Esophagus squamous epithelium (tissue), 4 donors: Measurements from ENCODE around the gene ADRM1.

Experiments used
- CTCF ChIP-seq, 6 experiments: fragments of 450-650 bp in 4 of 6; fragments of 200-600 bp in 2 of 6; sonication (generic) in 2 of 6; IDR thresholded peaks; one replicate each; pipeline ENCODE4 v1.5.1; 2016 to 2019; ENCODE audit warnings: antibody characterized with exemption in 6 of 6, mild to moderate bottlenecking in 4 of 6, moderate library complexity in 4 of 6
- POLR2A ChIP-seq, 4 donors: fragments of 450-650 bp; IDR thresholded peaks; one replicate each; pipeline ENCODE4 v1.6.1; 2017; ENCODE audit warnings: antibody characterized with exemption in 4 of 4, mild to moderate bottlenecking in 4 of 4, moderate library complexity in 3 of 4

GRCh38 chr20:62348604-62349003 is 45.8 kb downstream of the ADRM1 start:
- TF ChIP-seq POLR2A (IDR thresholded peaks at IDR 0.05) = no peak
- TF ChIP-seq CTCF (IDR thresholded peaks at IDR 0.05) = no peak
